NCI-H1417 (cell line): ENCODE results near the gene DPM2.

ENCODE experiments used
- DNase-seq, 3 experiments: peaks; one replicate each; lab custom pipeline; 2025; lab: John Stamatoyannopoulos, UW

The DPM2 gene

DNA sequence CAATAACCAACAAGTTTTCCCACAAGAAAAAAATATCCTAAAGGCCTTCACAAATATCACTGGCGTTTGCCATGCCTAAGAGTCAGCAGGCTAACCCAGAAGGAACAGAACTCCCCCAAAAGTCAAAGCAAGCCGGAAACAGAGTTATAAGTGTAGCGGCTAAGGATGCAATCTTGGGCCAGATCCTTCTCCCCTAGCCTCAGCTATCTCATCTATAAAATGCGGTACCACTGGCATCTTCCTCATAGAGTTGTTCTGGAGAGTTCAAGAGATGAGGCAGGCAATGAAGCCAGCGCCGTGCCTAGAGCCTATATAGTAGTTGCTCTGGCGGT lies 632 bp downstream of the DPM2 start:
- no peak for DNase-seq

DNA sequence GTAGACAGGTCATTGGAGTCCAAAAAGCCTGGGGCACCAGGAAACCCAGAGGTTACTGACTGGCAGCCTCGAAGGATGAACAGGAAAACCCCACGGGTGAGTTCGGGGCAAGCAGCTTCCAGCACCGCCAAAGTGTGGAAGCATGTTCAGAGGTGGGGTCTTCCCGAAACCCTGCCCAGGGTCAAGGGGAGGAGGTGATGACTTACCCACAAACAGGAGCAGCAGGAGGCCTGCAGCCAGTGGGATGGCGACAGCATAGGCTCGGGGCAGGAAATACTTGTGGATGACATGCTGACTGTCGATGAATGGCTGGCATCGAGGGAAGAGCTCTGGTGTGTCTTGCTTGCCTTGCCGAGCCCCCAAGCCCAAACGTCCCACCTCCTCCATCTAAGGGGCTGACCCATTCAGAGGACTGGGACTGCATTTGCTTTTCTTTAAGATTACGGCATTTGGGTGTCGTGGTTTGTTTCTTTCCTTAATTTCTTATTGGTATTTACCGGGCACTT lies 1.3 kb downstream of the DPM2 start:
- DNase-seq: no peak

DNA sequence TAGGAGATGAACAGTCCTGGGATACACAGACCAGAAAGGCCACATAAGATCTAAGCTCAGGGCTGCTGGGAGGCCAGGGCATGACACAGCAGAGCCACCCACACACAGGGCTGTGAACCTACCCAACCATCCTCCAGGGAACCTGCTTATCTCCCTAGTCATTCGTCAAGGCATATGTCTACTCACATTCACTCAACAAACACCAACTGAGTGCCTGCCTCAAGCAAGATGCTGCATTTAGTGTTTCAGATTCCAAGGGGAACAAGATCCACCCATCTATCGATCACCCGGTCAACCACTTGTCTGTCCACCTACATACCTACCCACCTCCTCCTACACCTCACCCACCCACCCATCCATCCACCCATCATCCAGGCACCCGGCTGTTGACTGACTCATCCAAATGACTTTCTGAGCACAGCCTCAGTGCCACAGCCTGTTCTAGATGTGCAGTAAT lies 1.9 kb downstream of the DPM2 start:
- DNase-seq: no peak

DNA sequence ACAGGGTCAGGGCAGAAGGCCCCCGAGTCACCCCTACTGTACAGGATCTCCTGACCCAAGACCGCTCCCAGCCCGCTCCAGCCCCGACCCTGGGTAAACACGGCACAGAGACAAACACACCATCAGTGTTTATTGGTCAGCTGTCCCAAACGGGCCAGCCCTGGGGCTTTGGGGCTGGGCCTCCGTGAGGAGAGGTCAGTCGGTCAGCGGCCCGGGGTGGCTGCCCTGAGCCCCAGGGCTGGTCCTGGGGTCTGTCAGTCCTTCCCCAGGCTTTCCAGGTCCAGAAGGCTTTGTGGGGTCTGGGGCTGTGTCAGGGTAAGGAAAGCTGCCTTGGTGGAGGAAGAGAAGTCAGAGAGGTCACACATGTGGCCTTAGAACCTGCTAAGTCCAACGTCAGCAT lies 2.7 kb downstream of the DPM2 start:
- DNase-seq: no peak

DNA sequence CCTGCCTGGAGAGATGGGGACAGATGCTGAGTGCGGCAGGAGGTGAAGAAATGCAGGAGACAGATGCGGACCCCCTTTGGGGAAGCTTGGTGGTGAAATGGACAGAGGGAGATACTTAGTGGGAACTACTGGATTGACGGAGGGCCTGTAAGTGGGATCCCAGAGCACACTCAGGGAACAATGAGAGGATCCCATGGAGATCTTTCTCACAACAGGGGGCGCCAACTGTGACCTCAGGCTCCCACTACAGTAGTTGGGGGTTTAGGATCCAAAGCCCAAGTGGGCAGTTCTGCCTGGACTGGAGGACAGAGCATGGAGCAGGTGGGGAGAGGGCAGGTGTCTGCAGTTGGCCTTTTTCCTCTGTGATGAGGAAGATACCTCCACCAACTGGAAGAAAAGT lies 3.4 kb downstream of the DPM2 start:
- no peak for DNase-seq

DNA sequence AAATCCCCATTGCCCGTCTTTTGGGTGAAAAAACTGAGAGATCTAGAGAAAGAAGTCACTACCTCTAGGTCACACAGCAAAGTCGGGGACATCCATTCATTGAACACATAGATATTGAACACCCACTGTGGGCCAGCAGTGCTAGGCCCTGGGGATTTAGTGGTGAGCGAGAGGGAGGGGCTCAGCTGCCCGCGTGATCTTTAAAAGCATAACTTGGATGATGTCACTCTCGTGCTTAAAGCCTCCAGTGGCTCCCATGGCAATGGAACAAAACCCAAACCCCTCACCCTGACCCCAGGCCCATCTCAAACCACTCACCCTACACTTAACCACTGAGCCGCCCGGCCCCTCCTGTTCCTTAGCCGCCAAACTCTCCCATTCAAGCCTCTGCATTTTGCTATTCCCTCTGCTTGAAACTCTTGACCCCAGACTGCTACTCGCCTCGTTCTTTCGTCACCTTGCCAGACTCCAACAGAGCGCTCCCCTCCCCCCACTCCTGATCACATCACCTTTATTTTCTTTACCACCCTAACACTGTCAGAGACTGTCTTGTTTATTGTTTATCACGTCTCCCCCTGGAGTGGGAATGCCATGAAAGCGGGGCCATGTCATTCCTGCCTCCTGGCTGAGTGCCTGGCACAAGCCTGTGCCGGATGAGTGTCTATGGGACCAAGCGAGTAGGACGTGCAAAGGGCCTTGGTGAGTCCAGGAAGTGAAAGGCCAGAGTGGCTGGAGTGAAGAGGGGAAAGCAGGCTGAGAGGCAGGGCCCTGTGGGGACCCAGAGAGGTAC lies 6.4 kb downstream of the DPM2 start:
- DNase-seq: peak; percentile 22 to 83 (median 82)

DNA sequence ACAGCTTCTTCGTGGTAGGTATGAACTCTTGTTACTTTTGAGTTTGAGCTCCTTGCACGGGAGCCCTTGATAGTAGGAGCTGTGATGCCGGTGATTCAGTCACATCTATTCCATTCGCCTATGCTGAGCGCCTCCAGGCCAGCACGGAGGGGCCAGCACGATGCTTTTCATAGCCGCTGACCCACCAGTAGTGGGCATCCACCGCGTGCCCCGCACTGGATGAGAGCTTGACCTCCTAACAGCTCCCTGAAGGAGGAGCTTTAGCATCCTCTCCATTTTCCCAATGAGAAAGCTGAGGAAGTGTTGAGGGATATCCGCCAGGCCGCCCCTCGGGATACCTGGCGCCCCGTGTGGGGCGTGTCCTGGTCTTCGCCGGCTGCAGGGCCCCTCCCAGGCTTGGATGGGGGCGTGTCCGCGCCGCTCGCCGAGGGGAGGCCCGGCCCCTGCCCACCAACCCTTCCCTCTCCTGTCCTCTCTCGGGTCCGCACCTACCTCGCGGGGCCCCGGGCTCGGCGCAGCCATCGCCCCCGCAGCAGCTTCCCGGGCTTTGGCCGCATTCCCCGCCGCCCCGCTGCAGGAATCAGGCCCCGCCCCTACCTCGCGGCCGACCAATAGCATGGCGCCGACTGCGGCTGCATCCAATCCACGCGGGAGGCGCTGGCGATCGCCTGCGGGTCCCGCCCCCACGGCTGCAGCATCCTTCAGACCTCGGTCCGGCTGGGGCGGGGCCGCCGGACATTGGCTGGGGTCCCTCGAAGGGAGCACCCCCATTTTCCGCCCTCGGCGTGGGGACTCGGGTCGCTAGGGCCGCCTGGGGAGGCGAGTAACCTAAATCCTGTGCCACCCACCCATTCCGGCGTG lies 7.2 kb downstream of the DPM2 start, which contains the start of gene PIP5KL1:
TSS of gene PIP5KL1 (minus strand) at position 547 of the 861 bp plus-strand sequence. CDS start at position 522, 25 bp downstream.
- DNase-seq: peak; percentile 64 to 92 (median 91)

DNA sequence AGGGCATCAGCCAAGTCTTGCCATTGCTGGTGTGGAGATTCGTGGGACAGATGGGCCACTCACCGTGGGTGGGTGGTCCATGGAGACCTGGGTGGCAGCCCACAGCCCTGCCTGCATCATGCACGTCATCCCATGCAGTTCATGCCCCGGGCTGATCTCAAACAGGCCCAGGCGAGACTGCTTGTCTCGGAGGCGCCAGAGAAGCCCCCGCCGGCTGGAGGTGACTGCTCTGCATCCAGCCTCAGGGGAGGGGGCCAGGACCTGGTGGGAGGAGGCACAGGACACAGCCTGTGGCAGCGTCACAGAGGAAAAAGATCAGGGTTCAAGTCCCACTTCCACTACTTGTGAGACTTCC lies 8.1 kb downstream of the DPM2 start:
- no peak for DNase-seq

DNA sequence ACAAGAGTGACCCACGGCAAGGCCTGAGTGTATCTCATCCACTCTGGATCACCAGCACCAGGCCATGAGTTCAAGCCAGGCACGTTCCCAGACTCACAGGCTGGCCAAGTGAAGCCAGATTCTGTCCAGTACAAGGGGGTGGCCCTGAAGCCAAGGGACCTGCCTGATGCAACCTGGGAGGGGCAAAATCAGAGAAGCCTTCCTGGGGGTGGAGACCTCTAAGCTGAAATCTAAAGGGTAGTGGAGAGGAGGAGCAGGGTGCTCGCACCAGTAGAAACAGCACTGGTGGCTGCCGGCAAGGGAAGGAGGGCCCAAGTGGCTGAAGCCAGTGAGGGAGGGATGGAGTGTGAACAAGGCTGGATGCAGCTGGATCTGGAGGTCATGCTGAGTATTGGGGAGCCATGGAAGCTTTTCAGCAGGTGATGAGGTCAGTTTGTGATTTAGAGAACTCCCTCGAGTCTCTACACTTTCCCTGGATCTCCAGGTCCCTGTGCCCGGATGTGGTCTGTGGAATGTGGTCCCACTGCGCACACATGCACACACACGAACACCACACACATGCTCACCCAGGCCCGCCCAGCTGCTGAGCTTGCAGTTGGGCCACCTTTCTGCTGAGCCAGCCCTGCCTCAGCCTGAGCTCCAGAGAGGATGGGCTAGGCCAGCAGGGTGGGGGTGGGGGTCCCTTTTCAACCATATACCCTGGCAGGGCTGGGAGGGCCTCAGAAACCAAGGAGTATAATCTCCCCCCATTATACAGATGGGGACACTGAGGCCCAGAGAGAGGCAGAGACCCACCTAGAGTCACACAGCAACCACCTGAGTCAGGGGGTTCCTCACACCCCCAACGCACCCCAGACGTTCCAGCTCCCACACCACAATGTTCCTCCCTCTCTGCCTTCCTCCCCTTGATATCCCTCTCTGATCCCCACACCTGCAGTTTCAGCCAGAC lies 8.7 kb downstream of the DPM2 start:
- DNase-seq: no peak

DNA sequence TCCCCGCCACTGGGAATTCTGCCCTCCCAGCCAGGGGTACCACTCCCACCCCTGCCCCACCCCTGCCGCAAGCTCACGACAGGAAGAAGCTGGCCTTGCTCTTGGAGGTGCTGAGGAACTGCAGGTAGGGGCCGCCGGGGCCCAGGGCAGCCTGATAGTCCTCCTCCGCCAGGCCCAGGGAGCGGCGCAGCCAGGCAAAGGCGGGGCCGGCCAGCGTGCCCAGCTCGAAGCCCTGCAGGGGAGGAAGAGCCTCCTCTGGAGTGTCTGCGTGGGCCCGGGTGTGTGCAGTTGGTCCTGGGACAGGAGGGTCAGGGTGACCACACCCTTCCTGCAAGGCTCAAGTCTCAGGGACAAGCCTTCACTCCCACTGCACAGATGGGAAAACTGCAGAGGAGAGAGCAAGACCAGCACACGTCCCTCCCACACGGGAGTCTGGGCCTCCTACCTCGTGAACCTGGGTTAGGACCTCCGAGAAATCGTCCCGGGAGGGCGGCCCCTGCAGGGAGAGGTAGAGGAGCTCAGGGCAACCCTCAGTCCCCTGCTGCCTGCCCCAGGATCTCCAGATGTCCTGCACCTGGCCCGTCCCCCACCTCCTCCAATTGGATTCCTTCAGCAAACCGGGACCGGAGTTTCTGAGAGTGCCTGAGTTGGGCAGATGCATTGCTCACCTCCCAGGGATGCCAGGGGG lies 9.5 kb downstream of the DPM2 start:
- peak in 1 of 3 experiments; percentile 82 for DNase-seq

DNA sequence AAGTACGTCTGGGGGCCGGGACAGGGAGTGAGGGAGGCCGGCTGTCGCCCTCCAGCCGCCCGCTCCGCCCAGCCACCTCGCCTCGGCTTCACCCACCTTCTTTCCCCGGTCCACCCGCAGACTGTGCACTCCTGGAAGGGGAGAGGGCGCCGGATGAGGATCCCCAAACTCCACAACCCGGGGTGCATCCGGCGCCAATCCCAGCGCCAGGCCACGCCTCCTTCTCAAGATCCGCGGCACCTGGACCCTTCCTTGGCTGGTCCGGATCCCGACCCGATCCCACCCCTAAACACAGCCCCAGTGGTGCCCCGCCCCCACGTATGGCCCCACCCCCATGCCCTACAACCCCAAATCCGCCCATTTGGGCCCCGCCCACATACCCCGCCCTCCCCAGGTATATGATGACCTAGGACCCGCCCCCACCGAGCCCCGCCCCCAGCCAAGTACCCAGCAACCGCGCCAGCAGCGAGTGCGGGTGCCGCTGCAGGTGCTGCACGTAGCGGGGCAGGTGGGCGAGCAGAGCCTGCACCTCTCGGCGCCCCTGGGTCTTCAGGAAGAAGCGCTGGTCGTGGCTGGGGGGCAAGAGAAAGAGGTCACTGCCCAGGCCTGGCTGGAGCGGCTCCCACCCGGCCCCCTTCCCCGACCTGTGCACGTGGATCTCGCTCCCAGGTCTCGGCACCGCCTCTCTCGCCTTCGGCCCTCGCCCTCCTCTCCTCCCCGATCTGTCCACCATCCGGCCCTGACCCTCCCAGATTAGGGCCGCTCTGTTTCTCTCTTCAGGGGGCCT lies 10.3 kb downstream of the DPM2 start:
- DNase-seq: peak; percentile 24 to 85 (median 85)

DNA sequence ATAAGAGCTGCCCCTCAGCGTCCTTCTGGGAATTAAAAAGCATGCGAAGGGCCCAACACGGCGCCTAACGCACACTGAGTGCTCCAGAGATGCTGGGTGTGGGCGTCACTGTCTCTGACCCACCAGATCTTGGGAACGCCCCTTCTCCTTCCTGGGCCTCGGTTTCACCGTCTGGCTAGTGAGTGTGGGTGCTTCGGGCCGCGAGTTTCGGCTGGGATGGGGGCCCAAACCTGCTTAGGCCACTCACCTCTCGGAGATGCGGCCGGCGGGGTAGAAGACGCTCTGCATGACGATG lies 10.8 kb downstream of the DPM2 start:
- DNase-seq: peak in 2 of 3 experiments; percentile 48 to 55

DNA sequence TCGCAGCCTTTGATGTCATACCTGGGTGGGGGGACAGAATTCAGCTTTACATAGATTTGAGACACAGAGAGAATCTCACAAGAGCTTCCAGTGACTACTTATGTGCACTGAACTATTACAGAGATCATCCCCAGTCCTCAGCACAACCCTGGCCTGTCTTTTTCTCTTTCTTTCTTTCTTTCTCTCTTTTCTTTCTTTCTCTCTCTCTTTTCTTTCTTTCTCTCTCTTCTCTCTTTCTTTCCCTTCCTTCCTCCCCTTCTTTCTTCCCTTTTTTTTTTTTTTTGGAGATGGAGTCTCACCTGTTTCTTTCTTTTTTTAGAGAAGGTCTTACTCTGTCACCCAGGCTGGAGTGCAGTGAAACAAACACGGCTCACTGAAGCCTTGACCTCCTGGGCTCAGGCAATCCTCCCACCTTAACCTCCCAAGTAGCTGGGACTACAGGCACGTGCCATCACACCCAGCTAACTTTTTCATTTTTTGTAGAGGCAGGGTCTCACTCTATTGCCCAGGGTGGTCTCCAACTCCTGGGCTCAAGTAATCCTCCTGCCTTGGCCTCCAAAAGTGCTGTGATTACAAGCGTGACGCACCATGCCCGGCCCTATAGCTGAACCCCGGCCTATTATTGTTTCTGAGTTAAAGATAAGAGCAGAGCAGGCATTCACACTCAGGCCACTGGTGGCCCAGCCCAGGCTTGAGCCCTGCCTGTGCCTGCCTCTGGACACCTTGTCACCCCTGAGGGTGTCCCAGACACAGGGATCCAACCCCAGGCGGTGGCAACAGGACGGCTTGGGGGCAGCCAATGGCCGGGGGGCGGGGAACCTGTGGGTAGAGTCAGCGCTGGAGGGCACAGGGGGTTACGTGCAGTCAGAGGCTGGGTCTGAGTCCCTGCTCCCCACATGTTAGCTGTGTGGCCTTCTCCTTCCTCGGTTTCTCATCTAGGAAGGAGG lies 11.4 kb downstream of the DPM2 start:
- DNase-seq: no peak

DNA sequence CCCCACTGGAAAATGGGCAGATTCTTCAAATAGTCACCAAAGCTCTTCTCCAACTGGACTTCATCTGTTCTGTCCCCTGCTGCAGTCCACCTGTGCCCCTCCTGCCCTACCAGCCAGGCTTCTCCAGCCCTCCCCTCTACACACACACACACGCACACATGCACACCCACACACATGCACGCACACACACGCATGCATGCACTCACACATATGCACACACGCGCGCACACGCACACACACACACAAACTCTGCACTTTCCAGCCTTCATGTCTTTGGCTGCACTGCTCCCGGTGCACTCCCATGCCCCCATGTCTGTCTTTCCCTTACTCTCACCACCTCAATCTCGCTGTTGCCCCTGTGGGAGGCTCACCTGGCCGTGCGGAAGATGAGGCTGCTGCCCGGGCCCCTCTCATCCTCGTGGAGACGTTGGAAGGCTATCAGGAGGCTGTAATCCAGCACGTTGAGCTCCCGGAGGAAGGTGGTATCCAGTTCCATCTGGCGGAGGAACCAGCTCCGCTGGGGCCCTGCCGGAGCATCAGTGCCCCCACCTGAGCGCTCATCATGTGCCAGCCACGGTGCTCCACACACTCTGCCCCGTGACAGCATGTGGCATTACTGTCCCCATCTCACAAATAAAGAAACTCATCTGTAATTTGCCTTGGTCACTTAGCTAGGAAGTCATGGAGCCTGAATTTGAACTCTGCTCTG lies 12.8 kb downstream of the DPM2 start:
- DNase-seq: no peak

DNA sequence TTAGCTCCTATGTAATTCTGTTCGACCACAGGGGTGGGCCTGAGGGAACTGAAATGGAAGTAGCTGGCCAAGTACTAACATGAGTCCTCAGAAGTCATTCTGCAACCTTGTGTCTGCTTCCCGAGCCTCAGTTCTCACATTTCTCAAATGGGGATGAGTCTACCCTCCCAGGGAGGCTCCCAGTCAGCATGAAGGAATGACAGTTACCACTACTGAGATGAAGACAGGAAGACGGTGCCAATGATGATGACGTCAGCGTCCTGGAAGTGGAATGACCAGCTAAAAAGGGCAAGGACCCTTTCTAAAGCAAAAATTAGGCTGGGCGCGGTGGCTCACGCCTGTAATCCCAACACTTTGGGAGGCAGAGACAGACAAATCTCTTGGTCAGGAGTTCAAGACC lies 13.9 kb downstream of the DPM2 start:
- DNase-seq: no peak

DNA sequence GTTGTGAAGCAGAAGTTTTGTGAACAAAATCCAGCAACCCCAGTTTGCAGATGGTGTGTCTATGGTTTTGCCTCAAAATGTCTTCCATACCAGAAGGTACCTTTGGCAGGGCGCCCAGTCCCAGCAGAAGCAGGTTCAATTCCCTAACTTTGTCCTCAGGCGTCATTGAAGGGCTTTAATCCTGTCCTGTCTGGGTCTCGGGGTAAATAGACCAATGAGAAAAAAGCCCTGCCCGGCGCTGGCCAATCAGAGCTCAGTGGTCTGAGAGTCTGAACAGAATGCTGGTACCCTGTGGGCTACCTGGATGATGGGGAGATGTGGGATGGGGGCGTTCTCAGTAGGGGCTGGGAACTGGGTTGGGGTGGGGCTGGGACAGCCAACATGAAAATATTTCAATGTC lies 14.6 kb downstream of the DPM2 start:
- DNase-seq: no peak

DNA sequence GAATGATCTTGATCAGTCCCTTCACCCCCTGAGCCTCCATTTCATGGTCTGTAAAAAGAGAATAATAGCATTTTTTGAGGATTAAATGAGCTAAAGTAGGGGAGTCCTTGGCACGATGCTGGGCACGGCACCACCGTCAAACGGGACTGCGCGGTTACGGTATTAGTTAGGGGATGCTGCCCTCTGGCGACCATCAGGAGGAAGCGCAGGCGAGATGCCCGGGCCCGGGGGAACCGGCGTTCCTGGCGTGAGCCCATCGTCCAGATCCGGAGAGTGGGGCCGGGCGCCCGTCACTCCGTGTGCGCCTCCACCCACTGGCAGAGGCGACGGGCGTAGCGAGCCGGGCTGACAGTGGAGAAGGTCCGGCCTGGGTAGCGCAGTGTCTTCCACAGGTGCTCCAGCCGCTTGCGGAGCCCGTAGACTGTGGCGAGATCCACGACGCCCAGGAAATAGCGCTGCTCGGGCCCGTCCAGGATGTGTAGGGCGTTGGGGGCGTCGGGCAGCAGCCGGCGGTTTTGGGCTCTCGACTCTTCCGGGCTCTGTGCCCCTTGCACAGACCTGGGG lies 16.0 kb downstream of the DPM2 start:
- peak; percentile 34 to 75 (median 58) for DNase-seq

DNA sequence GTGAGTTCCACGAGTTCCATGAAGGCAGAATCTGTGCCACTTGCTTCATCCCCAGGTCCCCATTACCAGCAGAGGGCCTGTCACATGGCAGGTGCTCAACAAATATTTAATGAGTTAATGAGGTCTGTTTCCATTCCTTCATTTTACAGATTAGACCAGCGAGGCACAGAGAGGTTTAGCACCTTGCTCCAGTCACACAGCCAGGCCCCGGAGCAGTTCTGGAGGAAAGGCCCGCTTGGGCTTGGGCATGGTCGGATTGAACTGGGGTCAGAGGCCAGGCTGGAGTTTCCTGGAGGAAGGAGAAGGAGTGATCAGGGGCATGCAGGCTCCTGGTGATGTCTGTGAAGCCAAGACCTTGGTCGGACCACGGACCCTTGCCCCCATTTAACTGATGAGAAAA lies 16.9 kb downstream of the DPM2 start:
- DNase-seq: no peak
